Smooth muscle cell (in vitro differentiated cells): ENCODE measurements around the gene MACO1. TPM values are rescaled to one million over a fixed set of nuclear protein-coding genes. Genes with fewer than 3 reads are reported as not detected.
"Not testable (repeated sequence)": the region's sequence is repeated elsewhere in the genome, so short reads cannot be mapped to it uniquely, and the experiment has no call there.

Experiments used
- DNase-seq: peaks from one replicate; lab custom pipeline; 2025; ENCODE audit not compliant: unreplicated experiment; lab: John Stamatoyannopoulos, UW
- H2AFZ ChIP-seq: fragments of 200-600 bp; sonication (generic); 2 replicates; pipeline ENCODE4 v1.6.0; 2016; ENCODE audit warnings: antibody characterized with exemption, low read depth, mild to moderate bottlenecking
- H3F3A ChIP-seq: fragments of 200-600 bp; sonication (generic); 2 replicates; pipeline ENCODE4 v1.6.0; 2017; ENCODE audit warnings: antibody characterized with exemption, low read depth
- H3K27ac ChIP-seq: fragments of 200-600 bp; sonication (generic); 2 replicates; pipeline ENCODE4 v1.5.1; 2016; ENCODE audit warnings: low read depth, mild to moderate bottlenecking
- H3K27me3 ChIP-seq: fragments of 200-600 bp; sonication (generic); 2 replicates; pipeline ENCODE4 v1.6.1; 2016; ENCODE audit warnings: low read depth, mild to moderate bottlenecking
- H3K36me3 ChIP-seq: fragments of 200-600 bp; sonication (generic); 2 replicates; pipeline ENCODE4 v1.5.1; 2016; ENCODE audit warnings: low read depth
- H3K4me1 ChIP-seq: fragments of 200-600 bp; sonication (generic); 2 replicates; pipeline ENCODE4 v1.5.1; 2016; ENCODE audit warnings: low read depth
- H3K4me2 ChIP-seq: fragments of 200-600 bp; sonication (generic); 2 replicates; pipeline ENCODE4 v1.6.0; 2016; ENCODE audit warnings: mild to moderate bottlenecking
- H3K4me3 ChIP-seq: fragments of 200-600 bp; sonication (generic); 2 replicates; pipeline ENCODE4 v1.5.1; 2016; ENCODE audit warnings: mild to moderate bottlenecking
- H3K79me2 ChIP-seq: fragments of 200-600 bp; sonication (generic); 2 replicates; pipeline ENCODE4 v1.6.0; 2016; ENCODE audit warnings: low read depth, mild to moderate bottlenecking
- H3K9ac ChIP-seq: fragments of 200-600 bp; sonication (generic); 2 replicates; pipeline ENCODE4 v1.6.0; 2016; ENCODE audit warnings: low read depth
- H3K9me3 ChIP-seq: fragments of 200-600 bp; sonication (generic); replicated peaks from 2 replicates; pipeline ENCODE4 v1.5.1; 2016; ENCODE audit warnings: low read depth
- H4K20me1 ChIP-seq: fragments of 200-600 bp; sonication (generic); 2 replicates; pipeline ENCODE4 v1.6.0; 2016; ENCODE audit warnings: low read depth
- WGBS: methylation state at CpG from one replicate; pipeline ENCODE4 v1.1.7; 2016; ENCODE audit warnings: low lambda C conversion rate; 5-methylcytosine and 5-hydroxymethylcytosine counted together
- polyA plus RNA-seq: library from polyadenylated mRNA; unstranded; fragments of >200 nt; fragmentation: Nextera tagmentation; extraction: Ambion mirVana; gene quantifications from 2 replicates; pipeline ENCODE4 v1.2.1, GENCODE V29; 2016
- total RNA-seq: library from RNA; depleted of rRNA; stranded (reverse); fragments of >200 nt; gene quantifications from 2 replicates; pipeline ENCODE4 v1.2.3, GENCODE V29; 2014
- TF ChIP-seq, protein P1 (sequence below): fragments of 200-600 bp; sonication (generic); IDR thresholded peaks from 2 replicates; pipeline ENCODE4 v1.5.1; 2017; ENCODE audit warnings: borderline replicate concordance, mild to moderate bottlenecking, antibody characterized with exemption; ENCODE audit not compliant: insufficient read depth, poor library complexity, severe bottlenecking

Gene MACO1
- total and polyA plus RNA-seq, 2 experiments from 2014 or later: 19.8 to 29.8 TPM

DNA sequence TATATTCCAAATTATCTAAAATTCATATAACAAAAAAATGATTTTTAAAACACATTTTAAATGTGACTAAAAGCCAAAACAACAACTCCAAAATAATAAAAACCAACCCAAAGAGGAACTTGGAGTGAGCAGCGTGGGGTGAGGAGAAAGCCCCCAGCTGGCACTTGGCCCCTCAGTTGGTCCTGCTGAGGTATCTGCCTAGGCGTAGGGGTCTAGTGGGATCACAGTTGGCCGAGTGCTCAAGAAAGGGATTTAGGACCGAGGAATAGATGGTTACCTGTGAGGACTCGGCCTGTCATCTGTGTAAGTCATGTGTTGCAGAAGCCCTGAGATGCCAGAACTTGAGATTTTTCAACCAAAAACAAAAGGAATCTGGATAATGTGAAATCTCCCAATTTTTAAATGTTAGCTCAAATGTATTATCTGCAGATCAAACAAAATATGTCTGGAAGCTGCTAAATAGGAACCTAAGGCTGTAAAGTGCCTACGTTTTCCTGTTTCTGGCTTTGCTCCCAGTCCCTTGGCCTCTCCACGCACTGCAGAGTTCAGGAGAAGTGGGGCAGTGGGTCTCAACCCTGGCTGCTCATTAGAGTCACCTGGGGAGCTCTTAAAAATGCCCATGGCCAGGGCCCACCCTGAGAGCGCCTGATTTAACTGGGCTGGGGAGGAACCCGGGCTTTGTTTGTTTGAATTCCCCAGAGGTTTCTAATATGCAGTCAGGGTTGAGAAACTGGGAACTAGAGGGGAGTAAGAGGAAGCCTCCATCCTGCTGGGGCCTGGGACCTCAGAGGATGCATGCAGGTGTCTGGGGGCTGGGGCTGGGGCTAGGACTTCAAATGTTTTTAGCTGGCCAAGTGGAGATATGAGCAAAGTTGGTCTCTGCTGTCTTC, 74.3 kb downstream of the MACO1 start:
- no peaks in the 10 kb centered on the region for H3K79me2 ChIP-seq
- H3K9ac ChIP-seq: no peak overlapping the region
- H3K27me3 ChIP-seq: no peaks in the 10 kb centered on the region
- no peak overlapping the region for H3K27ac ChIP-seq
- H3K36me3 ChIP-seq: no peaks in the 10 kb centered on the region
- 81% methylated on average over 9 of the region's 9 CpGs for WGBS
- H3K4me1 ChIP-seq: peaks cover 30% of the 10 kb centered on the region
- no peak overlapping the region for H3K4me2 ChIP-seq
- H3F3A ChIP-seq: peaks cover 31% of the 10 kb centered on the region
- no peaks in the 10 kb centered on the region for H3K9me3 ChIP-seq
- DNase-seq: no peak
- H3K4me3 ChIP-seq: no peak overlapping the region
- H4K20me1 ChIP-seq: no peaks in the 10 kb centered on the region
- H2AFZ ChIP-seq: no peak overlapping the region
- TF ChIP-seq, protein P1, sequence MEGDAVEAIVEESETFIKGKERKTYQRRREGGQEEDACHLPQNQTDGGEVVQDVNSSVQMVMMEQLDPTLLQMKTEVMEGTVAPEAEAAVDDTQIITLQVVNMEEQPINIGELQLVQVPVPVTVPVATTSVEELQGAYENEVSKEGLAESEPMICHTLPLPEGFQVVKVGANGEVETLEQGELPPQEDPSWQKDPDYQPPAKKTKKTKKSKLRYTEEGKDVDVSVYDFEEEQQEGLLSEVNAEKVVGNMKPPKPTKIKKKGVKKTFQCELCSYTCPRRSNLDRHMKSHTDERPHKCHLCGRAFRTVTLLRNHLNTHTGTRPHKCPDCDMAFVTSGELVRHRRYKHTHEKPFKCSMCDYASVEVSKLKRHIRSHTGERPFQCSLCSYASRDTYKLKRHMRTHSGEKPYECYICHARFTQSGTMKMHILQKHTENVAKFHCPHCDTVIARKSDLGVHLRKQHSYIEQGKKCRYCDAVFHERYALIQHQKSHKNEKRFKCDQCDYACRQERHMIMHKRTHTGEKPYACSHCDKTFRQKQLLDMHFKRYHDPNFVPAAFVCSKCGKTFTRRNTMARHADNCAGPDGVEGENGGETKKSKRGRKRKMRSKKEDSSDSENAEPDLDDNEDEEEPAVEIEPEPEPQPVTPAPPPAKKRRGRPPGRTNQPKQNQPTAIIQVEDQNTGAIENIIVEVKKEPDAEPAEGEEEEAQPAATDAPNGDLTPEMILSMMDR: no peak

DNA sequence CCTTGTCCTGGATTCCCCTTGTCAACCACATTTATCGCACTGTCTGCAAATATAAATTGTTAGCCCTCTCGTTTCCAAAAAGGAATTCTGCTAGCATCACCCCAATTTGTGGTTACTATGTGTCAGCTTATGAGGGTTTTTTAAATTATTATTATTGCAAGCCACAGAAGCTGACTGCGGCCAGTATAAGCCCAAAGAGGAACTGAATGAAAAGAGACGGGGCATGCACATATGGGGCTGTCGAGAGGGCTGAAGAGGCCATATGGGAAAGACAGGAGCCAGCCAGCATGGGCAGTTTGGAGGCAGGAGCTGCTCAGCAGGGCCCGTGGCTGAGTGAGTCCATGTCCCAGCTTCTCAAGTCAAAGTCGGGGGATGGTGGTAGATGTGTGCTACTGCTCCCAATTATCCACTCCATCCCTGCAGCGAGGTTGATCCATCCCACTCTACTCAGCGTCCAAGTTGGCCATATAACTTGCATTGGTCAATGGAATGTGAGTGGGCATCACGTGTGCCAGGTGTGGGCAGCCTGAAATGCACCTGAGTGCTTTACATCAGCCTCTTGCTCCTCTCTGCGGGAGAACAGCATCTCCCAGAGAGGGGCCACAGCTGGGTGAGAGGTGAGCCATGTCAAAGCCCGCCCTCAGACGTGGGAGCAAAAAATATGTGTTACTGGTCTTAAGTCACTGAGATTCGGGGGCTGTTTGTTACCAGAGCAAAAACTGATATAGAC, 75.1 kb downstream of the MACO1 start:
- DNase-seq: no peak
- Histone ChIP-seq H3K4me1 (peaks cover 28% of the 10 kb centered on the region), H3K36me3 (no peaks in the 10 kb centered on the region), H2AFZ (no peak overlapping the region), H3K4me3 (no peak overlapping the region), H3K4me2 (peak overlapping the region; percentile 80), H3K27me3 (no peaks in the 10 kb centered on the region), H3F3A (peaks cover 23% of the 10 kb centered on the region), H3K79me2 (no peaks in the 10 kb centered on the region), H3K27ac (no peak overlapping the region), H3K9me3 (no peaks in the 10 kb centered on the region), H4K20me1 (no peaks in the 10 kb centered on the region), H3K9ac (no peak overlapping the region)
- WGBS: 80% methylated on average over 14 of the region's 14 CpGs
- TF ChIP-seq, protein P1: no peak

DNA sequence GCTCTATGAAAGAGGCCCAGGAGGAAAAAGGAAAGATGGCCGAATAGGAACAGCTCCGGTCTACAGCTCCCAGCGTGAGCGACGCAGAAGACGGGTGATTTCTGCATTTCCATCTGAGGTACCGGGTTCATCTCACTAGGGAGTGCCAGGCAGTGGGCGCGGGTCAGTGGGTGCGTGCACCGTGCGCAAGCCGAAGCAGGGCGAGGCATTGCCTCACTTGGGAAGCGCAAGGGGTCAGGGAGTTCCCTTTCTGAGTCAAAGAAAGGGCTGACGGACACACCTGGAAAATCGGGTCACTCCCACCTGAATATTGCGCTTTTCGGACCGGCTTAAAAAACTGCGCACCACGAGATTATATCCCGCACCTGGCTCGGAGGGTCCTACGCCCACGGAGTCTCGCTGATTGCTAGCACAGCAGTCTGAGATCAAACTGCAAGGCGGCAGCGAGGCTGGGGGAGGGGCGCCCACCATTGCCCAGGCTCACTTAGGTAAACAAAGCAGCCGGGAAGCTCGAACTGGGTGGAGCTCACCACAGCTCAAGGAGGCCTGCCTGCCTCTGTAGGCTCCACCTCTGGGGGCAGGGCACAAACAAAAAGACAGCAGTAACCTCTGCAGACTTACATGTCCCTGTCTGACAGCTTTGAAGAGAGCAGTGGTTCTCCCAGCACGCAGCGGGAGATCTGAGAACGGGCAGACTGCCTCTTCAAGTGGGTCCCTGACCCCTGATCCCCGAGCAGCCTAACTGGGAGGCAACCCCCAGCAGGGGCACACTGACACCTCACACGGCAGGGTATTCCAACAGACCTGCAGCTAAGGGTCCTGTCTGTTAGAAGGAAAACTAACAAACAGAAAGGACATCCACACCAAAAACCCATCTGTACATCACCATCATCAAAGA, 76.1 kb downstream of the MACO1 start:
- peak overlapping the region; percentile 40 for H3K4me3 ChIP-seq
- H3K27me3 ChIP-seq, H3K36me3 ChIP-seq, H3K9me3 ChIP-seq, H4K20me1 ChIP-seq, H3K27ac ChIP-seq, H3K79me2 ChIP-seq, DNase-seq, H3K9ac ChIP-seq, H2AFZ ChIP-seq: not testable (repeated sequence)
- peaks cover 20% of the 10 kb centered on the region for H3K4me1 ChIP-seq
- H3F3A ChIP-seq: peaks cover 15% of the 10 kb centered on the region
- peak overlapping the region; percentile 80 for H3K4me2 ChIP-seq
- WGBS: 26% methylated on average over 37 of the region's 37 CpGs
